ENCODE results near the gene ZGRF1.
"Not testable (repeated sequence)": the region's sequence is repeated elsewhere in the genome, so short reads cannot be mapped to it uniquely, and the experiment has no call there.

ZGRF1 gene

DNA sequence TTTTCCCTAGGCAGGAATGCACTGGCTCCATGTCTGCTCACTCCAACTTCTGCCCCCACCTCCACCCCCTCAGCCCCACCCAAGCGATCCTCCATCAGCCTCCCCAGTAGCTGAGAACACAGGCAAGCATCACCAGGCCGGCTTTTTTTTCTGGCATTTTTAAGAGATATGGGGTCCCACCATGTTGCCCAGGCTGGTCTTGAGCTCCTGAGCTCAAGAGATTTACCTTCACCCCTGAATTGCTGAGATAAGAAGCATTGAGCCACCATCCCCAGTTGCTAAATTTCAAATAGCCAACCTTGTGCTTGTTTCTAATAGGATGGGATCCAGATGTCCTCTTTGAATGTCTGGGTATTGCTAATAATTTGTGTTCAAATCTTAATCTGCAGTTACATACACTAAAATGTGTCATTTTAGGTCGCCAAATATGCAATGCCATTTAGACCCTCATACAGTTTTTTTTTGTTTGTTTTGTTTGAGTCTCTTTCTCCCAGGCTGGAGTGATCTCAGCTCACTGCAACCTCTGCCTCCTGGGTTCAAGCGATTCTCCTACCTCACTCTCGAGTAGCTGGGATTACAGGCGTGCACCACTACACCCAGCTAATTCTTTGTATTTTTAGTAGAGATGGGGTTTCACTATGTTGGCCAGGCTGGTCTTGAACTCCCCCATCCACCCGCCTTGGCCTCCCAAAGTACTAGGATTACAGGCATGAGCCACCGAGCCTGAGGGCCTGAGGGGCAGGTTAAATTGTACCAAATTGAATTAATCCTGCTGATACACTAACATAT is 9.0 kb upstream of the ZGRF1 start:
- TF ChIP-seq, protein P1, sequence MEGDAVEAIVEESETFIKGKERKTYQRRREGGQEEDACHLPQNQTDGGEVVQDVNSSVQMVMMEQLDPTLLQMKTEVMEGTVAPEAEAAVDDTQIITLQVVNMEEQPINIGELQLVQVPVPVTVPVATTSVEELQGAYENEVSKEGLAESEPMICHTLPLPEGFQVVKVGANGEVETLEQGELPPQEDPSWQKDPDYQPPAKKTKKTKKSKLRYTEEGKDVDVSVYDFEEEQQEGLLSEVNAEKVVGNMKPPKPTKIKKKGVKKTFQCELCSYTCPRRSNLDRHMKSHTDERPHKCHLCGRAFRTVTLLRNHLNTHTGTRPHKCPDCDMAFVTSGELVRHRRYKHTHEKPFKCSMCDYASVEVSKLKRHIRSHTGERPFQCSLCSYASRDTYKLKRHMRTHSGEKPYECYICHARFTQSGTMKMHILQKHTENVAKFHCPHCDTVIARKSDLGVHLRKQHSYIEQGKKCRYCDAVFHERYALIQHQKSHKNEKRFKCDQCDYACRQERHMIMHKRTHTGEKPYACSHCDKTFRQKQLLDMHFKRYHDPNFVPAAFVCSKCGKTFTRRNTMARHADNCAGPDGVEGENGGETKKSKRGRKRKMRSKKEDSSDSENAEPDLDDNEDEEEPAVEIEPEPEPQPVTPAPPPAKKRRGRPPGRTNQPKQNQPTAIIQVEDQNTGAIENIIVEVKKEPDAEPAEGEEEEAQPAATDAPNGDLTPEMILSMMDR (conservative IDR thresholded peaks at IDR 0.05; ENCODE audit: low read depth, low read length) = no peak
- Histone ChIP-seq H3K79me2 (ENCODE audit: insufficient read depth, low read depth) (no peaks in the 10 kb centered on the region), H3K36me3 (ENCODE audit: insufficient read depth) (no peaks in the 10 kb centered on the region), H3K4me2 (no peak overlapping the region), H3K27ac (no peak overlapping the region), H3K4me1 (ENCODE audit: low read depth, poor library complexity, severe bottlenecking) (peaks cover 7% of the 10 kb centered on the region), H4K20me1 (ENCODE audit: insufficient read depth) (no peaks in the 10 kb centered on the region), H3K9ac (no peak overlapping the region), H3K27me3 (ENCODE audit: insufficient read depth, low read depth) (no peaks in the 10 kb centered on the region), H3K4me3 (IDR thresholded peaks at IDR 0.05; ENCODE audit: insufficient read depth, low read depth, low read length) (no peak overlapping the region), H2AFZ (ENCODE audit: low read depth) (no peak overlapping the region)

DNA sequence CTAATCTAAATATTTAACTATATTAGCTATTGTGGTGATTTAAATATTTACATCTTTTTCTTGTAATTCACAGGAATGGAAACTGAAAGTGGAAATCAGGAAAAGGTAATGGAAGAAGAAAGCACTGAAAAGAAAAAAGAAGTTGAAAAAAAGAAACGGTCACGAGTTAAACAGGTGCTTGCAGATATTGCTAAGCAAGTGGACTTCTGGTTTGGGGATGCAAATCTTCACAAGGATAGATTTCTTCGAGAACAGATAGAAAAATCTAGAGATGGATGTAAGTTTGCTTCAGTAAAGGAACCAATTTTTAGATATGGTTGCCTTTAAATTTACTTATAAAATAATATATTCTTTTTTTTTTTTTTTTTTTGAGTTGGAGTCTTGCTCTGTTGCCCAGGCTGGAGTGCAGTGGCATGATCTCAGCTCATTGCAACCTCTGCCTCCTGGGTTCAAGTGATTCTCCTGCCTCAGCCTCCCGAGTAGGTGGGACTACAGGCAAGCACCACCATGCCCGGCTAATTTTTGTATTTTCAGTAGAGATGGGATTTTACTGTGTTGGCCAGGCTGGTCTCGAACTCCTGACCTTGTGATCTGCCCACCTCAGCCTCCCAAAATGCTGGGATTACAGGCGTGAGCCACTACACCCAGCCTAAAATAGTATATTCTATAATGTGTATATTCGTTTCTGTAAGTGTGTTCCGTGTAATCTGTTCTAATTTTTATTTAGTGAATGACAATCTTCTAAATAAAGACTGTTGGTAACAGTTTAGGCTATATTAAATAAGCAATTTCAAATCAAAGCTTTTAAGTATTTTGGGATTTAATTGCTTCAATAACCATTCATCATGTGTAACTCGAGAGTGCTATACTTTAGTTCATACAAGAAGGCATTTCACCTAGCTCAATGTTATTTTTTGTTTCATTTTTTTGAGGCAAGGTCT is 8.2 kb upstream of the ZGRF1 start:
- H4K20me1 ChIP-seq (ENCODE audit: insufficient read depth); H3K4me3 ChIP-seq (IDR thresholded peaks at IDR 0.05; ENCODE audit: insufficient read depth, low read depth, low read length); H3K79me2 ChIP-seq (ENCODE audit: insufficient read depth, low read depth); H3K4me2 ChIP-seq; H3K9ac ChIP-seq; H3K27ac ChIP-seq; H2AFZ ChIP-seq (ENCODE audit: low read depth); H3K36me3 ChIP-seq (ENCODE audit: insufficient read depth); H3K27me3 ChIP-seq (ENCODE audit: insufficient read depth, low read depth): not testable (repeated sequence)
- H3K4me1 ChIP-seq (ENCODE audit: low read depth, poor library complexity, severe bottlenecking) = peaks cover 13% of the 10 kb centered on the region

DNA sequence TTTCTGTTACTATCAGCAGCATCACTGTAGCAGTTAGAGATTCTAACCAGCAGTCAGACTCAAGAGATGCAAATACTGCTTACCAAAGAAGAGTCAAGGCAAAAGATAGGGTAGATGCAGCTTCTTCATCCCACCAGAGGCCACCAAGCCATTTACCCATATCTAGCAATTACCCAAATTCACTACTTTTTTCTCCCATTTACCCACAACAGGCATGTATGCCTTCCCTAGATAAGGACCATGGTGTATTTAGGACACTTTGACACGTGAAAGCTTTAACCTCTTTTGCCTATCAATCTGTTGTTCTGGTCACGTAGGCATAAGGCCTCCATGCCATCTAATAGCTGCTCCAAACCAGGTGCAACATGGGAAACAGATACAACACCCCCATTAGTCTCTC is 5.8 kb upstream of the ZGRF1 start:
- Histone ChIP-seq H3K79me2 (ENCODE audit: insufficient read depth, low read depth) (peaks cover 21% of the 10 kb centered on the region), H3K4me3 (IDR thresholded peaks at IDR 0.05; ENCODE audit: insufficient read depth, low read depth, low read length) (no peak overlapping the region), H3K4me1 (ENCODE audit: low read depth, poor library complexity, severe bottlenecking) (peaks cover 32% of the 10 kb centered on the region), H3K4me2 (no peak overlapping the region), H4K20me1 (ENCODE audit: insufficient read depth) (no peaks in the 10 kb centered on the region), H3K9ac (no peak overlapping the region), H3K36me3 (ENCODE audit: insufficient read depth) (no peaks in the 10 kb centered on the region), H2AFZ (ENCODE audit: low read depth) (no peak overlapping the region), H3K27me3 (ENCODE audit: insufficient read depth, low read depth) (no peaks in the 10 kb centered on the region), H3K27ac (no peak overlapping the region)
- TF ChIP-seq, protein P1 (conservative IDR thresholded peaks at IDR 0.05; ENCODE audit: low read depth, low read length) = no peak

DNA sequence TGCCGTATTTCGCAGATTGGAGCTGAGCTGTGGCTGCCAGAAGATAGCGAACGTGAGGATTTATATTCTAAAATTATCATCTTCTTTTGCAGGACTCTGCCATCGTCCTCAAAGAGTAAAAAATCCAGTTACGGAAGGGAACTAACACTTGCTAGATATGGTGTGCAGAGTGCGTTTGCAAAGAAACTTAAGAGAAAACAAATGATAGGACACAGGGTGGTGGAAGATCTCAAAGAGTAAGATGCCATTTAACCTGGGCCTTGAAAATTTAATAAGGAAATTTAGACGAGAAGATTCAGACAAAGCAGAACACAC is 800 bp upstream of the ZGRF1 start:
- Histone ChIP-seq H2AFZ (ENCODE audit: low read depth) (peak overlapping the region; percentile 72; the same call in 1 of the 2 replicates), H3K4me1 (ENCODE audit: low read depth, poor library complexity, severe bottlenecking) (peaks cover 48% of the 10 kb centered on the region), H3K9ac (peak overlapping the region; percentile 78), H4K20me1 (ENCODE audit: insufficient read depth) (no peaks in the 10 kb centered on the region), H3K27ac (peak overlapping the region; percentile 81), H3K4me3 (IDR thresholded peaks at IDR 0.05; ENCODE audit: insufficient read depth, low read depth, low read length) (no peak overlapping the region), H3K4me2 (peak overlapping the region; percentile 75), H3K27me3 (ENCODE audit: insufficient read depth, low read depth) (no peaks in the 10 kb centered on the region), H3K79me2 (ENCODE audit: insufficient read depth, low read depth) (peaks cover 60% of the 10 kb centered on the region), H3K36me3 (ENCODE audit: insufficient read depth) (no peaks in the 10 kb centered on the region)
- TF ChIP-seq, protein P1 (conservative IDR thresholded peaks at IDR 0.05; ENCODE audit: low read depth, low read length) = peak; percentile 45; the same call in 1 of the 2 replicates
